ENCODE measurements around the gene TSPAN4. TPM values are rescaled to one million over a fixed set of nuclear protein-coding genes. Genes with fewer than 3 reads are reported as not detected.

TSPAN4 gene
- polyA plus RNA-seq, 6 donors from 2014 or later: 1.5 to 3.4 (median 2.8) TPM; not detected in 1

DNA sequence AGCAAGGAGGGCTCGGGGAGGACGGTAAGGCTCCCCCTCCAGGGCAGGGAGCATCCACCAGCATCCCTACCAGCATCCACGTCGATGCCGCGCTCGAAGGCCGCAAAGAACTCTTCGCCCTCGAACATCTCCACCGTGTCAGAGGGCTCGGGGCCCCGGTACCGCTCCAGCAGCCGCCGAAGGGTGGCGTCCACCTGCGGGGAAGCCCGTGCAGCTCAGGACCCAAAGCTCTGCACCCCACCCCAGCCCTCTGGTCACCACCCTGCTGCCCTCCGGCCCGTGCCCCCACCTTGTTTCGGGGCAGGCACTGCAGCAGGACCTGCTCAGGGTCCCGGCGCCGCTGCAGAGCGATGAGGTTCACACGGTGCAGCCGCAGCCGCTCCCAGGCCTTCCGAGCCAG lies 42.2 kb upstream of the TSPAN4 start:
- H3K27me3 Mint-ChIP-seq: no peaks in the 10 kb centered on the region
- H3K36me3 Mint-ChIP-seq: no peaks in the 10 kb centered on the region
- H3K9me3 Mint-ChIP-seq: no peaks in the 10 kb centered on the region
- ATAC-seq (ENCODE audit: low read depth in 2 of 2) (no peak), DNase-seq (no peak)
- no peak overlapping the region for H3K27ac Mint-ChIP-seq
- peak overlapping the region in 2 of 8 donors; percentile 12 to 96 for H3K4me3 Mint-ChIP-seq
- peaks cover 13 to 18% (median 16%) of the 10 kb centered on the region in 3 donors for H3K4me1 Mint-ChIP-seq

DNA sequence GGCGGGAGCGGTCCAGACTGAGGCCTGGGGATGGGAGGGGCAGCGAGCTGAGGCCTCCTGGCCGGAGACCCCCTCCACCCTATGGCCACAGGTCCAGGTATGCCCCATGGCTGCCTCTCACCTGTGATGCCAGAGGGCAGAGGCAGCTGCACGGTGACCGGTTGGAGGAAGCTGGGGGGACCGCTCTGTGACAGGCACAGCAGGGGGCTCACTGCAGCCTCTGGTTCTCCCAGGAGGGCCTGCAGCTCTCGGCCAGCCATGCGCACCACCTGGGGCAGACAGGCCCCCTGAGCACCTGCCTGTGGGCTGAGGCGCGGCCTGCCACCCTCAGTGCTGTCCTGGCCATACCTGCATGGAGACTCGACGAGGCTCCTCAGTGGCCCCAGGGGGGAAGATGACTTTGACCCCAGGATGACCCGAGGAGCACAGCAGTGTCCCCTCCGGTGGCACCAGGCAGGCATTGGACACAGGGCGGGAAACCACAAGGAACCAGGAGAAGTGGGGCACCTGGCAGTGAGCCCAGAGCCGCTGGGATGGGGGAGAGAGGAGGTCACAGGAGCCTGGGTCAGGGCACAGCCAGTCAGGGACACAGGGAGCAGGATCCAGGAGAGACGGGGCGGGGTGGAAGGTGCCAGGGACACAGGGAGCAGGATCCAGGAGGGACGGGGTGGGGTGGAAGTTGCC lies 41.4 kb upstream of the TSPAN4 start:
- Mint-ChIP-seq H3K27me3 (no peaks in the 10 kb centered on the region), H3K36me3 (no peaks in the 10 kb centered on the region), H3K4me1 (peaks cover 9 to 16% (median 12%) of the 10 kb centered on the region in 3 donors), H3K27ac (no peak overlapping the region), H3K9me3 (no peaks in the 10 kb centered on the region), H3K4me3 (peak overlapping the region in 1 of 8 donors; percentile 22)
- no peak for DNase-seq
- ATAC-seq (ENCODE audit: low read depth in 2 of 2): no peak

DNA sequence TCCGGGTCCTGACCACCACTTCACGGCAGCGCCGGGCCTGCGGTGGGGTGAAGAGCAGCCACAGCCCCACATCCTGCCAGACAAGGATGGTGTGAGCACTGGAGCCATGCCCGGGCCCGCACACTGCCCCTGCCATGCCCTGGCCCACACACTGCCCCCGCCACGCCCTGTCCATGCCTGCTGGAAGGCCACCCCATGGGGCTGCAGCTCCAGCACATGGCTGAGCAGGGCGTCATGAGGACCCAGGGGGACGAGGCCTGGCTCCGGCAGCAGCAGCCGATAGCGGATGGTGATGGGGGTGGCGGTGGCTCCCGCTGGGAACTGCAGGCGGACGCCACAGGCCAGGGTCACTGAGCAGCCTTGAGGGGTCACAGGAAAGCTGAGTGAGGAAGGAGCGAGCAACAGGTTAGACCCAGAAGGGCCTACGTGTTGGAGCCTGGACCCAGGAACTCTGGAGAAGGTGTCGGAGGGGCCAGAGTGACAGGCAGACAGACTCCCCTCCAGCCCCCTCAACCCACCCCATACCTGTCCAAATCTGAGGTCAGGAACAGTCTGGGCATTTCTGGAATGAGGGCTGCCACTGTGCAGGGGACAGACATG lies 40.5 kb upstream of the TSPAN4 start:
- DNase-seq: no peak
- Mint-ChIP-seq H3K4me3 (peak overlapping the region in 1 of 8 donors; percentile 16), H3K27me3 (no peaks in the 10 kb centered on the region), H3K27ac (no peak overlapping the region), H3K4me1 (peaks cover 6 to 14% (median 8%) of the 10 kb centered on the region in 3 donors), H3K9me3 (no peaks in the 10 kb centered on the region), H3K36me3 (no peaks in the 10 kb centered on the region)
- no peak for ATAC-seq (ENCODE audit: low read depth in 2 of 2)

DNA sequence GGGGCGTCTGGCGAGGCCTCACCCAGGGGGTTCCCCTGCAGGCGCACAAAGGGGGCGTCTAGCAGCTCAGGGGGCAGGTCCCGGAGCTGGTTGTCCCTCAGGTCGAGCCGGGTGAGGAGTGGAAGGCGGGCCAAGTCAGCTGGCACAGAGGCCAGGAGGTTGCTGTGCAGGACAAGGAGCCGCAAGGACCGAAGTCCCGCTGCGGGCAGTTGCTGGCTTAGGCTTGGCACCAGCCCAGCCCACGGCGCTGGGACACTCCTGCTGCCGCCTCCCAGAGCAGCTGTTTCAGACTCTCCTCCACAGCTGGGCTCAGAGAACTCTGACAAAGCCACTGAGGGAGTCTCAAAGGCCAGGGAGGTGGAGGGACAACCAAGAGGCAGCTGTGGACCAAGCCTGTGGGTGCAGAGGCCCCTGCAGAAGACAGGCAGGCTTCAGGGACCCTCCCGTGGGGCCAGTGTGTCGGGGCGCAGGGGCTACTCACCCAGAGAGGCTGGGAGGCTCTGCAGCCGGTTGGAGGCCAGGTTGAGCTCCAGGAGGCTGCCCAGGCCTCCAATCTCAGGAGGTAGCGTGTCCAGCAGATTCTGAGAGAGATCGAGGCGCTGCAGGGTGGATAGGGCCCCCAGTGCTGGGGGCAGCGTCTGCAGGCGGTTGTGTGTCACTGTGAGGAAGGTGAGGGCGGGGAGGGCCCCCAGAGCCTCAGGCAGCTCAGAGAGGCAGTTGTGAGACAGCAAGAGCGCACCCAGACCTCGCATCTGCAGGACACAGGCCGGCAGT lies 39.8 kb upstream of the TSPAN4 start:
- Mint-ChIP-seq H3K9me3 (no peaks in the 10 kb centered on the region), H3K4me3 (peak overlapping the region in 4 of 8 donors; percentile 15 to 79 (median 54)), H3K27ac (peak overlapping the region in 1 of 6 donors; percentile 47), H3K4me1 (peaks cover 6 to 17% (median 10%) of the 10 kb centered on the region in 3 donors), H3K27me3 (no peaks in the 10 kb centered on the region), H3K36me3 (no peaks in the 10 kb centered on the region)
- ATAC-seq (ENCODE audit: low read depth in 2 of 2) (no peak), DNase-seq (no peak)

DNA sequence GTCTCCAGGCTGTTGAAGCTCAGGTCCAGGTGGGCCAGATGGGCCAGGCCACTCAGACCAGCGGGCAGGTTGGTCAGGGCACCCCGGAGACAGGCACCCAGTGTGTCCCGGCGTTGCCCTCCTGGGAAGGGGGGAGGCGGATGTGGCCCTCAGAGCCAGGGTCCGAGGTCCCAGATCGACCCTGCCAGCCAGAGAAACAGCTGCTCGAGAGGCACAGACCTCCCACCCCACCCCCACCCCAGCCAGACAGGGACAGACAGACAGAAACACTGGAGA lies 39.2 kb upstream of the TSPAN4 start:
- no peaks in the 10 kb centered on the region for H3K27me3 Mint-ChIP-seq
- DNase-seq (no peak), ATAC-seq (ENCODE audit: low read depth in 2 of 2) (no peak)
- peak overlapping the region in 5 of 8 donors; percentile 51 to 79 (median 78) for H3K4me3 Mint-ChIP-seq
- H3K9me3 Mint-ChIP-seq: no peaks in the 10 kb centered on the region
- peaks cover 8 to 20% (median 14%) of the 10 kb centered on the region in 3 donors for H3K4me1 Mint-ChIP-seq
- H3K36me3 Mint-ChIP-seq: no peaks in the 10 kb centered on the region
- no peak overlapping the region for H3K27ac Mint-ChIP-seq

DNA sequence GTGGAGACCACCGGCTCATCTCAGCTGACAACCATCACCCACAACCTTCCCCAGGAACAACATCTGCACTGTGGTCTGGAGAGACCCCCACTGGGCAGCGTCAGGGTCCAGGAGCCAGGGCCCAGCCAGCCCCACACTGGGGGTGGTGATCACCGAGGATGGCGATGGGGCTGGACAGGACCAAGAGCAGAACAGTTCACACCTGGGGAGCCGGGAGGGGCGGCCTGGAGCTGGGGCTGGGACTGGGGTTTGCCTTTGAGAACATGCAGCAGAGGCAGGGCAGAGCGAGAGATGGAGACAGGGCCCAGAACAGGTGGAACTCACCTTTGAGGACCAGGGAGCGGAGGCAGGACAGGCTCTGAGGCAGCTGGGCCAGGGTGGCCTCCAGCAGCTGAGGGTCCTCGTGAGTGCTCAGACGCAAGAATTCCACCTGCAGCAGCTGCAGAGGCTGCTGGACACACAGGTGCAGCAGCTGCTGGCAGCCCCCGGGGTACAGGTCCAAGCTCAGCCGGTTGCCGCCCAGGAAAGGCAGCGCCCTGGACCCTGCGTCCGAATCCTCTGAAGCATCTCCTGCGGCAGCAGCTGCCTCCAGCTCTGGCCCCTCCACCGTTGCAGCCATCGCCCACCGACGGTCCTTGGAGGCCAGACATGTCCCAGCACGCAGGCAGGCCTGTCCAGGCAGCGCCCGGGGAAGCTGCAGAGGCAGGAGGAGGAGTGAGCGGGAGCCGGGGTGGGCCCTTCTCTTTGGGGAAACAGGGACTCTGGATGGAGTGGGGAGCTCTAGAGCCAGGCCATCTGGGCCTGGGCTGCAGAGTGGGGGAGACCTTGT lies 38.7 kb upstream of the TSPAN4 start:
- H3K27ac Mint-ChIP-seq: peak overlapping the region in 3 of 6 donors; percentile 50 to 87 (median 74)
- no peak for ATAC-seq (ENCODE audit: low read depth in 2 of 2)
- H3K9me3 Mint-ChIP-seq: no peaks in the 10 kb centered on the region

DNA sequence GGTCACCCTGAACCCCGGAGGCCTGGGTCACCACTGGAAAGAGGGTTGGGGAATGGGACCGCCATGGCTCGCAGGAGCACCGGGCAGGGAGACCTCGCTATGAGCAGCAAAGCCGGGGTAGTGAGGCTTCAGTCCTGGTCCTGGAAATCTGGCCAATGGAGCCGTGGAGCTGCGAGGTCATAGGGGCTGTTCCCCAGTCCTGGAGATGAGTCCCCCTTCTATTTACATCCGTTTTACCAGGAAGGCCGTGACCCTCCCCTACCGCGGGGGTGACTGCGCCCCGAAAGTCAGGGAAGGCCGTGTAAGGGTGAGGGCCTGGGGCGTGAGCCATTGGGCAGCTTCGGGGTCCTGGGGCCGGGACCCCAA lies 38.1 kb upstream of the TSPAN4 start:
- Mint-ChIP-seq H3K4me3 (peak overlapping the region; percentile 78 to 87 (median 83)), H3K4me1 (peaks cover 12 to 26% (median 19%) of the 10 kb centered on the region in 3 donors), H3K36me3 (no peaks in the 10 kb centered on the region), H3K27me3 (no peaks in the 10 kb centered on the region), H3K9me3 (no peaks in the 10 kb centered on the region), H3K27ac (peak overlapping the region in 2 of 6 donors; percentile 50 to 87)
- DNase-seq (no peak), ATAC-seq (ENCODE audit: low read depth in 2 of 2) (no peak)

More for the DNA sequence above, 38.7 kb upstream of the TSPAN4 start:
- peaks cover 11 to 25% (median 19%) of the 10 kb centered on the region in 3 donors for H3K4me1 Mint-ChIP-seq
- peak overlapping the region; percentile 68 to 87 (median 80) for H3K4me3 Mint-ChIP-seq
- no peaks in the 10 kb centered on the region for H3K27me3 Mint-ChIP-seq
- no peak for DNase-seq
- no peaks in the 10 kb centered on the region for H3K36me3 Mint-ChIP-seq

DNA sequence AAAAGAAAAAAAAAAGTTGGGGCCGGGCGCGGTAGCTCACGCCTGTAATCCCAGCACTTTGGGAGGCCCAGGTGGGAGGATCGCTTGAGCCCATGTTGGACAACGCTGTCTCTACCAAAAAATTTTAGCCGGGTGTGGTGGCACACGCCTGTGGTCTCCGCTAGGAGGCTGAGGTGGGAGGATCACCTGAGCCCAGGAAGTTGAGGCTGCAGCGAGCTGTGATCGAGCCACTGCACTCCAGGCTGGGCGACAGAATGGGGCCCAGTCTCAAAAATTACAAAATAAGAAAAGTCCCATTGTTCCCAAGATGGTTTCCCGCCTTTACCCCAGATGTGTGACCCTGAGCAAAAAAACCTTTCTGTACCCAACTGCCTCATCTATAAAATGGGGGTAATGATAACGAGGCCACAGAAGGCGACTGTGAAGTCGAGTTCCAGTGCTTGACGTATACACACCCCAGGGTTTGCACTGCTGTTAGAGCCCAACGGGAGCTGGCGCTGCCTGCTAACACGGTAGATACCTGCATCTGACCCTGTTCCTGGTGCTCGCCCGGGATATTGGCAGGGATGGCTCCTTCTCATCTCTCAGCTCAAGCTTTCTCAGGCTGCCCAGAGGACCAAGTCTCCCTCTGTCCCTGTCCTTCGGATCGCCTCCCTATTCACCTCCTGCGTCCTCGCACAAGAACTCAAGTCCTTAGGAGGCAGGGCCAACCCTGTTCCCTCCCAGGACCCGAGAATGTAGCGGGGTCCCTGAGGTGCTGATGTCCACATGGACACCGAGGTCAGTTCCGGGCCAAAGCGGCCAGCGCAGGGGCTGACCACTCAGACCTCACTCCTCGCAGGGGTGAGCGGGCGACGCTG lies 34.0 kb upstream of the TSPAN4 start:
- Mint-ChIP-seq H3K27me3 (no peaks in the 10 kb centered on the region), H3K4me1 (peaks cover 22 to 48% (median 43%) of the 10 kb centered on the region in 3 donors), H3K9me3 (no peaks in the 10 kb centered on the region), H3K27ac (peak overlapping the region; percentile 92 to 99 (median 98)), H3K36me3 (no peaks in the 10 kb centered on the region), H3K4me3 (peak overlapping the region; percentile 86 to 99 (median 97))
- DNase-seq (no peak), ATAC-seq (ENCODE audit: low read depth in 2 of 2) (no peak)

DNA sequence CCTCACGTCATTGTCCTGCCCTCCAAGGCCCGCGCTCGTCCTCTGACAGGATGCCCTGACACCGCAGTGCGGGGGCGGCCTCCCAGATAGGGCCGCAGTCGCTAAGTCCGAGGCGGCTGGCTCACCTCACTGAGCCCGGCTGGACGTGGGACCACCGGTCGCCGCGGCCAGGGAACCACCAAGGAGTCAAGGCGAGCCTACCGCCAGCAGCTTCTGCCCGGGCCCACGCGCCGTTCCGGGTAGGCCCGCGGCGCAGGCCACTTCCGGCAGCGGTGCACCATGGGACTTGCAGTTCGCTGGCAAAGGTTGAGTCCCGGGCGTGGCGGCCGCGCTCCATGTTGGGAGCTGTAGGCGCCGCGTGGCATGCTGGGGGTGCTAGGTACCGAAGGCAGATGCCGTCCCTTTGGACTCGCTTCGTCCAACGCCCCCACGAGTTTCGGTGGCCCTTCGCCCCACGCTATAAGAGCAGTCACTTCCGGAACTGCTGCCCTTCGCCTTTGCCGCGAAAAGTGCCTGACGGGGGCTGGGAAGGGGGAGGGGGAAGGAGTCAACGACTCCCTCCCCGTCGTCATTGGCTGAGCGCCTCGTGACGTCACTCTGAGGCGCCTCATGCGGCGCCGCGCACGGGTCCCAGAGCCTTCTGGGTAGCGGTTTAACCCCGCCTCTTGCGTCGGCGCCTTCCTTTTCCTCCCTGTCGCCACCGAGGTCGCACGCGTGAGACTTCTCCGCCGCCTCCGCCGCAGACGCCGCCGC lies 33.2 kb upstream of the TSPAN4 start, which contains the start of gene RPLP2:
TSS of gene RPLP2 (plus strand) at position 681 of the 753 bp plus-strand sequence. CDS start 268 bp downstream, outside the sequence.
- H3K4me3 Mint-ChIP-seq: peak within 1 kb of the TSS; percentile 86 to 99 (median 97)
- H3K36me3 Mint-ChIP-seq: no peaks in the 10 kb centered on the region
- no peaks in the 10 kb centered on the region for H3K27me3 Mint-ChIP-seq
- no peaks in the 10 kb centered on the region for H3K9me3 Mint-ChIP-seq
- peaks cover 24 to 42% (median 41%) of the 10 kb centered on the region in 3 donors for H3K4me1 Mint-ChIP-seq
- H3K27ac Mint-ChIP-seq: peak within 1 kb of the TSS; percentile 94 to 99 (median 99)
- peak; percentile 97 for DNase-seq
- ATAC-seq (ENCODE audit: low read depth in 2 of 2): peak; percentile 83

DNA sequence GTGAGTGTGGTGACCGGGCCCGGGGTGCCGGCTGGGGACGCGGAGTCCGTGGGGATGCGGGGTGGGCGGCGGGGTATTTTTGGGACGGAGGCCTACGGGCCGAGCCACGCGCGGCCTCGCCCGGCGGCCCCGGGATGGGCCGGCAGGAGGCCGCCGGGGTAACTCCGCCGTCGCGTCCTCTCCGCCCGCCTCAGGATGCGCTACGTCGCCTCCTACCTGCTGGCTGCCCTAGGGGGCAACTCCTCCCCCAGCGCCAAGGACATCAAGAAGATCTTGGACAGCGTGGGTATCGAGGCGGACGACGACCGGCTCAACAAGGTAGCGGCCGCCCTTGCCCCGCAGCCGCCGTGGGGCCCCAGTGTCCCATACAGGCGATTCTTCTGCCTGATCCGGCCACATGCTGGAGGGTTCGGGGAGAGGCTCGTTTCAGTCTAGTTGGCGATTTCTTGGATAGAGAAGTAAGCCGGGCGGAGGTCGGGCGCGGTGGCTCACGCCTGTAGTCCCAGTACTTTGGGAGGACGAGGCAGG lies 32.5 kb upstream of the TSPAN4 start:
- H3K27ac Mint-ChIP-seq: peak overlapping the region; percentile 94 to 99 (median 99)

DNA sequence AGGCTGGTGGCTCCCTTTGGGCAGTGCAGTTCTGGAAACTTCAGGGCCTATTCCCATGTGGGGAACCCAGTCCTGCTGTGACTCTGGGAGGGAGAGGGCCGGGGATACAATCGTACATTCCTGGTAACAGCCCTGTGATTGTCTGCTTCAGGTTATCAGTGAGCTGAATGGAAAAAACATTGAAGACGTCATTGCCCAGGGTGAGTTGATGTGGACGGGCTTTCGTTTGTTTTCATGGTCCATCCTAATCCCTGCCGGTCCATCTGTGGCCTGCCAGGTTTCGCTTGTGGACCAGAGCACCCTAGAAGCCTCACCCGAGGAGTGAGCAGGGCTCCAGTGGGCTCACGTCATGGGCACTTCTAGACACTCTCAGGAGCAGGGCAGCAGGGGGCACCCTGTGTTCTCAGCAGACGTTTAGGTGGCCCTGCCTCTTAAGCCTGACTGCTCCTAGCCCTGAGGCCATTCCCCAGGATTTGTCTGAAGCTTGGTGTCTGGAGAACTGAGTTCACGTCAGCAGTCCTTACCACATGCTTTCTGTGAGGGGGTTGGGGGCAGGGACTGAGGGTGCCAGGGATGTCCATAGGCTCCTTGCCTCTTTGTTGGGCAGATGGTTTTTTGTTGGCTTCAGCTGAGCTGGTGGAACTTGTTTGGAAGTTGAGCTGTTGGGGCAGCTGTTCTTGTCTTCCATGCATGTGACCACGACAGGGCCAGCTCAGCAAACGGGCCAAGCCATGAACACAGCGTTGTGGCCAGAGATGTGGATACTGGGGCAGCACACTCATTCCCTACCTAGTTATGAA lies 31.0 kb upstream of the TSPAN4 start:
- Mint-ChIP-seq H3K27me3 (no peaks in the 10 kb centered on the region), H3K4me1 (peaks cover 21 to 40% (median 34%) of the 10 kb centered on the region in 3 donors), H3K27ac (peak overlapping the region in 4 of 6 donors; percentile 33 to 88 (median 50)), H3K4me3 (peak overlapping the region; percentile 86 to 99 (median 94)), H3K9me3 (no peaks in the 10 kb centered on the region), H3K36me3 (no peaks in the 10 kb centered on the region)
- DNase-seq (no peak), ATAC-seq (ENCODE audit: low read depth in 2 of 2) (no peak)

More for the DNA sequence above, 32.5 kb upstream of the TSPAN4 start:
- ATAC-seq (ENCODE audit: low read depth in 2 of 2) (peak; percentile 11 to 20), DNase-seq (no peak)
- H3K27me3 Mint-ChIP-seq: no peaks in the 10 kb centered on the region
- no peaks in the 10 kb centered on the region for H3K36me3 Mint-ChIP-seq
- H3K9me3 Mint-ChIP-seq: no peaks in the 10 kb centered on the region
- H3K4me1 Mint-ChIP-seq: peaks cover 24 to 40% (median 39%) of the 10 kb centered on the region in 3 donors
- H3K4me3 Mint-ChIP-seq: peak overlapping the region; percentile 86 to 99 (median 97)

All from naive B cell (primary cell).